ENCODE measurements around the gene CASP4.
"Not testable (repeated sequence)": the region's sequence is repeated elsewhere in the genome, so short reads cannot be mapped to it uniquely, and the experiment has no call there.

CASP4 gene

GRCh38 chr11:104984808-104985207 lies 16.4 kb upstream of the CASP4 start:
- Histone ChIP-seq H3K14ac (ENCODE audit: low read length) (no peak overlapping the region), H4K91ac (ENCODE audit: low read depth, low read length, poor library complexity) (no peak overlapping the region), H2AFZ (ENCODE audit: low read length) (no peak overlapping the region), H3K27me3 (ENCODE audit: control insufficient read depth in 3 of 3, insufficient read depth in 3 of 3, low read depth in 1 of 3, low read length in 3 of 3) (no peaks in the 10 kb centered on the region), H3K23ac (ENCODE audit: low read depth, low read length, poor library complexity) (no peak overlapping the region), H4K8ac (ENCODE audit: low read depth, low read length) (no peak overlapping the region), H3K4me2 (ENCODE audit: insufficient read depth, low read length, poor library complexity, severe bottlenecking) (no peak overlapping the region), H3K4me3 (ENCODE audit: low read length in 2 of 2) (no peak overlapping the region), H3K27ac (replicated peaks; ENCODE audit: low read length) (no peak overlapping the region), H3K9me3 (replicated peaks in 1 of 2; ENCODE audit: control insufficient read depth in 2 of 2, insufficient read depth in 1 of 2, low read depth in 1 of 2, low read length in 2 of 2) (no peaks in the 10 kb centered on the region), H3K9ac (ENCODE audit: low read depth, low read length, poor library complexity) (no peak overlapping the region), H2BK15ac (ENCODE audit: low read length) (no peak overlapping the region), H2BK12ac (ENCODE audit: low read length) (no peak overlapping the region), H2AK5ac (ENCODE audit: low read depth, low read length) (no peak overlapping the region), H3K79me1 (ENCODE audit: low read depth, low read length) (no peaks in the 10 kb centered on the region), H3K18ac (ENCODE audit: low read length) (no peak overlapping the region), H3K4ac (ENCODE audit: low read length) (no peak overlapping the region), H3K36me3 (replicated peaks in 1 of 2; ENCODE audit: control insufficient read depth in 2 of 2, insufficient read depth in 2 of 2, low read length in 2 of 2) (no peaks in the 10 kb centered on the region), H2BK5ac (ENCODE audit: low read length) (no peak overlapping the region), H2BK120ac (ENCODE audit: low read depth, low read length) (no peak overlapping the region), H3K4me1 (ENCODE audit: control insufficient read depth in 2 of 2, insufficient read depth in 1 of 2, low read depth in 1 of 2, low read length in 2 of 2) (no peaks in the 10 kb centered on the region)
- no CpG with 5 or more reads among the region's 3 CpGs for WGBS, 2 donors (ENCODE audit: extremely low coverage in 2 of 2, insufficient read length in 2 of 2, insufficient replicate concordance in 1 of 2)
- no peak for DNase-seq (ENCODE audit: low spot score)

DNA sequence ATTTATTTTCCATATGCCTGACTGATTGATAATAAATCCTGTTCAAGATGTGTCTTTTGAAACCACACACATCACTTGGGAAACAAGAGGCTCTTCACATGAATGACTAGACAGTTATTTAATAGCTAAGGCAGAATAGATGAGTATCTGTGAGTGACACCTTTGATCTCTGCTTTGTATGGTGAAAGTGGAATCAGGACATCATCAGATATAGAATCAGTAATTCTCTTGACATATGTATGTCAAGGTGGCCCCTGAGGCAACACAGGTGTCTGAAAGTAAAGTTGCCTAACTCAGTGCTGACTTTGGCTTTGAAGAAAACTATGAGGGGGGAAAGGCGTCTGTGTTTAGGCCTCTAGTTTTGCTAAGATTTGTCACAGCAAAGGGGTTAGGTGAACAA lies 11.5 kb upstream of the CASP4 start:
- WGBS, 2 donors (ENCODE audit: extremely low coverage in 2 of 2, insufficient read length in 2 of 2, insufficient replicate concordance in 1 of 2) = no CpG with 5 or more reads among the region's 1 CpG
- H2AK5ac ChIP-seq (ENCODE audit: low read depth, low read length) = no peak overlapping the region
- no peak overlapping the region for H3K4ac ChIP-seq (ENCODE audit: low read length)
- no peak overlapping the region for H3K27ac ChIP-seq (replicated peaks; ENCODE audit: low read length)
- no peaks in the 10 kb centered on the region for H3K36me3 ChIP-seq (replicated peaks in 1 of 2; ENCODE audit: control insufficient read depth in 2 of 2, insufficient read depth in 2 of 2, low read length in 2 of 2)
- H3K23ac ChIP-seq (ENCODE audit: low read depth, low read length, poor library complexity) = no peak overlapping the region
- no peak overlapping the region for H3K14ac ChIP-seq (ENCODE audit: low read length)
- no peak overlapping the region for H3K4me2 ChIP-seq (ENCODE audit: insufficient read depth, low read length, poor library complexity, severe bottlenecking)
- no peak overlapping the region for H4K91ac ChIP-seq (ENCODE audit: low read depth, low read length, poor library complexity)
- no peaks in the 10 kb centered on the region for H3K9me3 ChIP-seq (replicated peaks in 1 of 2; ENCODE audit: control insufficient read depth in 2 of 2, insufficient read depth in 1 of 2, low read depth in 1 of 2, low read length in 2 of 2)
- no peak overlapping the region for H3K4me3 ChIP-seq (ENCODE audit: low read length in 2 of 2)
- H3K18ac ChIP-seq (ENCODE audit: low read length) = no peak overlapping the region
- H3K9ac ChIP-seq (ENCODE audit: low read depth, low read length, poor library complexity) = no peak overlapping the region
- no peak overlapping the region for H2AFZ ChIP-seq (ENCODE audit: low read length)
- no peaks in the 10 kb centered on the region for H3K27me3 ChIP-seq (ENCODE audit: control insufficient read depth in 3 of 3, insufficient read depth in 3 of 3, low read depth in 1 of 3, low read length in 3 of 3)
- H2BK5ac ChIP-seq (ENCODE audit: low read length) = no peak overlapping the region
- no peaks in the 10 kb centered on the region for H3K4me1 ChIP-seq (ENCODE audit: control insufficient read depth in 2 of 2, insufficient read depth in 1 of 2, low read depth in 1 of 2, low read length in 2 of 2)
- H2BK120ac ChIP-seq (ENCODE audit: low read depth, low read length) = no peak overlapping the region
- no peak overlapping the region for H4K8ac ChIP-seq (ENCODE audit: low read depth, low read length)
- H3K79me1 ChIP-seq (ENCODE audit: low read depth, low read length) = no peaks in the 10 kb centered on the region
- H2BK15ac ChIP-seq (ENCODE audit: low read length) = no peak overlapping the region
- no peak overlapping the region for H2BK12ac ChIP-seq (ENCODE audit: low read length)
- DNase-seq (ENCODE audit: low spot score) = no peak

DNA sequence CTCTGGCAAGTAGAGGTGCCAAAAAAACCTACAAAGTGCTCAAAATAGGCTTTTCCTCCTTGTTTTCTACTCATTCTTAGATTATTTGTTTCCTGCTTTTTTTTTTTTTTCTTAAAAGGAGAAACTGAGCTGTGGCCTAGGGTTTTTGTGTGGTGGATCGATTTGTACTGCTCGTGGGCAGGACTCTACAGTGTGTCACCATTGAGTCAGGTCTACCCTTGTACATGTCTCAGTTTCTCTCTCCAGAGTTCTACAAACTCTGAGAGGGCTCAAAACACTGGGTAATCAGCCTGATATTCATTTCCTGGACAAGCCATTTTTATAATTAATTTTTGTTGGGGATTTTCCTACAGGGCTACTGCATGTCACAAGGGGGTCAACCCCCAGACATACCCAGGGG lies 5.2 kb upstream of the CASP4 start:
- Histone ChIP-seq H2BK12ac (ENCODE audit: low read length) (no peak overlapping the region), H3K4me2 (ENCODE audit: insufficient read depth, low read length, poor library complexity, severe bottlenecking) (no peak overlapping the region), H4K91ac (ENCODE audit: low read depth, low read length, poor library complexity) (no peak overlapping the region), H2BK120ac (ENCODE audit: low read depth, low read length) (no peak overlapping the region), H3K79me1 (ENCODE audit: low read depth, low read length) (no peaks in the 10 kb centered on the region), H3K14ac (ENCODE audit: low read length) (no peak overlapping the region), H2BK5ac (ENCODE audit: low read length) (no peak overlapping the region), H3K9me3 (replicated peaks in 1 of 2; ENCODE audit: control insufficient read depth in 2 of 2, insufficient read depth in 1 of 2, low read depth in 1 of 2, low read length in 2 of 2) (no peaks in the 10 kb centered on the region), H3K27ac (replicated peaks; ENCODE audit: low read length) (no peak overlapping the region), H2AFZ (ENCODE audit: low read length) (no peak overlapping the region), H2AK5ac (ENCODE audit: low read depth, low read length) (no peak overlapping the region), H2BK15ac (ENCODE audit: low read length) (no peak overlapping the region), H3K27me3 (ENCODE audit: control insufficient read depth in 3 of 3, insufficient read depth in 3 of 3, low read depth in 1 of 3, low read length in 3 of 3) (no peaks in the 10 kb centered on the region), H3K23ac (ENCODE audit: low read depth, low read length, poor library complexity) (no peak overlapping the region), H3K18ac (ENCODE audit: low read length) (no peak overlapping the region), H3K4me3 (ENCODE audit: low read length in 2 of 2) (no peak overlapping the region), H4K8ac (ENCODE audit: low read depth, low read length) (no peak overlapping the region), H3K4me1 (ENCODE audit: control insufficient read depth in 2 of 2, insufficient read depth in 1 of 2, low read depth in 1 of 2, low read length in 2 of 2) (no peaks in the 10 kb centered on the region), H3K4ac (ENCODE audit: low read length) (no peak overlapping the region), H3K9ac (ENCODE audit: low read depth, low read length, poor library complexity) (no peak overlapping the region), H3K36me3 (replicated peaks in 1 of 2; ENCODE audit: control insufficient read depth in 2 of 2, insufficient read depth in 2 of 2, low read length in 2 of 2) (no peaks in the 10 kb centered on the region)
- DNase-seq (ENCODE audit: low spot score) = no peak
- no CpG with 5 or more reads among the region's 2 CpGs for WGBS, 2 donors (ENCODE audit: extremely low coverage in 2 of 2, insufficient read length in 2 of 2, insufficient replicate concordance in 1 of 2)

- not testable (repeated sequence) for H3K14ac ChIP-seq (ENCODE audit: low read length); H2BK120ac ChIP-seq (ENCODE audit: low read depth, low read length); H4K8ac ChIP-seq (ENCODE audit: low read depth, low read length); H2BK15ac ChIP-seq (ENCODE audit: low read length); H3K9ac ChIP-seq (ENCODE audit: low read depth, low read length, poor library complexity); H3K27me3 ChIP-seq (ENCODE audit: control insufficient read depth in 3 of 3, insufficient read depth in 3 of 3, low read depth in 1 of 3, low read length in 3 of 3); H3K4me2 ChIP-seq (ENCODE audit: insufficient read depth, low read length, poor library complexity, severe bottlenecking); H2AFZ ChIP-seq (ENCODE audit: low read length); H3K4me1 ChIP-seq (ENCODE audit: control insufficient read depth in 2 of 2, insufficient read depth in 1 of 2, low read depth in 1 of 2, low read length in 2 of 2); H3K36me3 ChIP-seq (replicated peaks in 1 of 2; ENCODE audit: control insufficient read depth in 2 of 2, insufficient read depth in 2 of 2, low read length in 2 of 2); H3K4ac ChIP-seq (ENCODE audit: low read length); H3K9me3 ChIP-seq (replicated peaks in 1 of 2; ENCODE audit: control insufficient read depth in 2 of 2, insufficient read depth in 1 of 2, low read depth in 1 of 2, low read length in 2 of 2); H2BK5ac ChIP-seq (ENCODE audit: low read length); H3K4me3 ChIP-seq (ENCODE audit: low read length in 2 of 2); H3K18ac ChIP-seq (ENCODE audit: low read length); H2AK5ac ChIP-seq (ENCODE audit: low read depth, low read length); H3K27ac ChIP-seq (replicated peaks; ENCODE audit: low read length); H4K91ac ChIP-seq (ENCODE audit: low read depth, low read length, poor library complexity); H3K23ac ChIP-seq (ENCODE audit: low read depth, low read length, poor library complexity); H2BK12ac ChIP-seq (ENCODE audit: low read length); H3K79me1 ChIP-seq (ENCODE audit: low read depth, low read length); DNase-seq (ENCODE audit: low spot score)
- no CpG with 5 or more reads among the region's 8 CpGs for WGBS, 2 donors (ENCODE audit: extremely low coverage in 2 of 2, insufficient read length in 2 of 2, insufficient replicate concordance in 1 of 2)
Measured at GRCh38 chr11:104972924-104973323, 4.5 kb upstream of the CASP4 start.
